Spinal cord (tissue), 10 donors: ENCODE data around the gene TGFB2. TPM values are rescaled to one million over a fixed set of nuclear protein-coding genes. Genes with fewer than 3 reads are reported as not detected.

Source experiments
- DNase-seq, 6 donors: peaks; one replicate each; pipeline versions ENCODE4 v3.0.0 to v3.0.0-alpha.2; 2013 to 2015; ENCODE audit warnings: low spot score in 6 of 6, low read depth in 4 of 6
- H3K27ac ChIP-seq: one replicate; pipeline ENCODE4 v1.5.1; 2013; ENCODE audit warnings: low read depth, low read length, control low read depth
- H3K27me3 ChIP-seq: one replicate; pipeline ENCODE4 v1.6.1; 2013; ENCODE audit warnings: low read length; ENCODE audit not compliant: control insufficient read depth, insufficient read depth
- H3K36me3 ChIP-seq: one replicate; pipeline ENCODE4 v1.6.1; 2013; ENCODE audit warnings: low read length; ENCODE audit not compliant: control insufficient read depth, insufficient read depth
- H3K4me1 ChIP-seq: one replicate; pipeline ENCODE4 v1.6.1; 2013; ENCODE audit warnings: low read length; ENCODE audit not compliant: control insufficient read depth, insufficient read depth
- H3K4me3 ChIP-seq: one replicate; pipeline ENCODE4 v1.5.1; 2013; ENCODE audit warnings: low read depth, low read length, control low read depth
- H3K9me3 ChIP-seq: one replicate; pipeline ENCODE4 v1.6.1; 2013; ENCODE audit warnings: low read length; ENCODE audit not compliant: control insufficient read depth, insufficient read depth
- WGBS: methylation state at CpG from one replicate; pipeline ENCODE4 v1.1.5; 2013; ENCODE audit warnings: missing lambda C conversion rate; ENCODE audit not compliant: insufficient coverage; 5-methylcytosine and 5-hydroxymethylcytosine counted together
- polyA plus RNA-seq, 2 donors: library from polyadenylated mRNA; unstranded; fragments of 120-200 nt; gene quantifications; one replicate each; pipeline ENCODE4 v1.2.1, GENCODE V29; 2013; ENCODE audit not compliant: insufficient read length in 2 of 2
- total RNA-seq, 2 donors: library from RNA; depleted of rRNA in 1 of 2; stranded (reverse); fragments of 120-200 nt in 1 of 2; fragments of >200 nt in 1 of 2; gene quantifications; one replicate each; pipeline versions ENCODE4 v1.2.3 to v1.2.4, GENCODE V29; 2013 to 2014
- donor health status: healthy.

Gene TGFB2
- total and polyA plus RNA-seq, 4 donors = 30.7 to 44.1 (median 35.3) TPM

DNA sequence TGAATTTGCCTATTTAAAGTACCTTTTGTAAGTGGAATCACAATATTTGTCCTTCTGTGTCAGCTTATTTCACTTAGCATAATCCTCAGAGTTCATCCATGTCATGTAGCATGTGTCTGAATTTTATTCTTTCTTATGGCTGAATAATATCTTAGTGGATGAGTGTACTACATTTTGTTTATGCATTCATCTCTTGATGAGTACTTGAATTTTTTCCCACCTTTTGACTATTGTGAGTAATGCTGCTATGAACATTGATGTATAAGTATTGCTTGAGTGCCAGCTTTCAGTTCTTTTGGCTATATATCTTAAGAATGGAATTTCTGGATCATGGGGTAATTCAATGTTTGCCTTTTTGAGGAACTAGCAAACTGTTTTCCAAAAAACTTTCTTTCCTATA is 84.2 kb downstream of the TGFB2 start:
- no peaks in the 10 kb centered on the region for H3K27me3 ChIP-seq
- H3K36me3 ChIP-seq = no peaks in the 10 kb centered on the region
- H3K4me1 ChIP-seq = peaks cover 4% of the 10 kb centered on the region
- no peaks in the 10 kb centered on the region for H3K9me3 ChIP-seq
- H3K27ac ChIP-seq = no peak overlapping the region
- no peak for DNase-seq
- no peak overlapping the region for H3K4me3 ChIP-seq

DNA sequence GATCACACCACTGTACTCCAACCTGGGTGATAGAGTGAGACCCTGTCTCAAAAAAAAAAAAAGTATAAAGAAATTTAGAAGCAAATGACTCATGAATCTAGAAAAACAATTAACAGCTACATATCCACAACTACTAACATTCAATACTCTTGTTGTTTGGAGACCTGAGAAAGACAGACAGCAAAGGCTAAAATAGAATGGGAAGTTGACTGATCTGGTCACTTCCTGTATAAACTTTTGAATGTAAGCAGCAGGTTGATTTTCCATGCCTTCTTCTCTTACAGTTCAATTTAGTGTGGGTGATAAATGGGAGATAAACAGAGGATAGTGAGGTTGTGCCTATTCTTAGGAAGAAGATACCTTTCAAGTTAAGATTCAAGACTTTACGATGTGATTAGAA is 85.2 kb downstream of the TGFB2 start:
- Histone ChIP-seq H3K4me1 (peaks cover under 1% of the 10 kb centered on the region), H3K27me3 (no peaks in the 10 kb centered on the region), H3K9me3 (no peaks in the 10 kb centered on the region), H3K4me3 (no peak overlapping the region), H3K27ac (no peak overlapping the region), H3K36me3 (no peaks in the 10 kb centered on the region)
- WGBS = no CpG with 5 or more reads among the region's 1 CpG
- no peak for DNase-seq

DNA sequence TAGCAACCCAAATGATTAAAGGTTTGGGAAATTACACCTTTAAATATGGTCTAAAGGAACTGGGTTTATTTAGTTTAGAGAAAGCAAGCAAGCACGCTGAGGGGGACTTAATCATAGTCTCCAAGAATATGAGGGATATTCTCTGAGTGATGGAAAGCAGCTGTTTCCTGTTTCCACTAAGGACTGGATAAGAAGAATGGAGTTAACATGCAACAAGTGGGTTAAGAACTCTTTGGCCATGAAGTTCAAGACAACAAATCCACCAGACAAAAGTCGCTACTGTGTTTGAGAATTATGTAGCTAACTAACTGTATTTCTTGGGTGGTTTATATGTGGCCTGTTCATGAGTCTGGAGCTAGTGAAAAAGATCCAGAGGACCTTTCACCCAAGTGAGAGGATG is 85.7 kb downstream of the TGFB2 start:
- Histone ChIP-seq H3K27me3 (no peaks in the 10 kb centered on the region), H3K9me3 (no peaks in the 10 kb centered on the region), H3K4me1 (no peaks in the 10 kb centered on the region), H3K27ac (no peak overlapping the region), H3K4me3 (no peak overlapping the region), H3K36me3 (no peaks in the 10 kb centered on the region)
- no peak for DNase-seq
- WGBS = 100% methylated on average over 1 of the region's 2 CpGs

DNA sequence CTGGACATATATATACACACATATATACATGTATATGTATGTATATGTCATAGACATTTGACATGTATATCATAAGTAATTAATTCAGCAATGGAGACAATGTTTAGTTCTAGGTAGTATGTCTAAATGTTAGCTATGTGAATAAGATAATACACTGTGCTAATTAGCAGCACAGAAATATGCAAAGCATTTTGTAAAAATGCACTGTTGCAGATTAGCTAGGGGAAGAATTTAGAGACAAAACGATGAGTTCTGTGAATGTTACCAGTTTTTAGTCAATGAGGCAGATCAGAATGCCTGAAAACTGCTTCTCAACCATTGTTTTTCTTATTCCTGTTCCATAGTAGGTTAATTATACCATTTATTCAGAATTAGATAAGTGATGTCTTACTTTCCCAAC is 86.3 kb downstream of the TGFB2 start:
- no peaks in the 10 kb centered on the region for H3K36me3 ChIP-seq
- no CpG with 5 or more reads among the region's 1 CpG for WGBS
- no peaks in the 10 kb centered on the region for H3K27me3 ChIP-seq
- DNase-seq = no peak
- no peaks in the 10 kb centered on the region for H3K9me3 ChIP-seq
- H3K4me3 ChIP-seq = no peak overlapping the region
- H3K4me1 ChIP-seq = no peaks in the 10 kb centered on the region
- H3K27ac ChIP-seq = no peak overlapping the region

DNA sequence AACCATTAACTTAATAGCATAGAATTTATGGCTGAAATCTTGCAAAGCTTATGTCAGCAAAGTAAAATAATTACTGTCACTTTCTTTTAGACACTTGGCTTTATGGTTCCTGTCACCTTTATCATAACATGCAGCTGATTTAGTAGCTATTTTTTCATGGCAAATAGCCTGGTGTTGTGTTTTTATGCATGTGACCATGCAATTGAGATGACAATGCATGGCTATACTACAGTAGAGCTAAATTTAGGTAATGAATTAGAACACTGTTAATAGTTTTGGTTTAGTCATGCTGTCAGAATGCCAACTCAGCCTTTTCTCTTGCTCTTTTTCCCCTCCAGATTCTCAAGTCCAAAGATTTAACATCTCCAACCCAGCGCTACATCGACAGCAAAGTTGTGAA is 88.6 kb downstream of the TGFB2 start:
- DNase-seq = peak in 2 of 6 donors; percentile 7 to 37
- Histone ChIP-seq H3K9me3 (no peaks in the 10 kb centered on the region), H3K4me3 (no peak overlapping the region), H3K36me3 (no peaks in the 10 kb centered on the region), H3K27ac (no peak overlapping the region), H3K4me1 (peaks cover 2% of the 10 kb centered on the region), H3K27me3 (no peaks in the 10 kb centered on the region)
- WGBS = 60% methylated on average over 1 of the region's 2 CpGs

DNA sequence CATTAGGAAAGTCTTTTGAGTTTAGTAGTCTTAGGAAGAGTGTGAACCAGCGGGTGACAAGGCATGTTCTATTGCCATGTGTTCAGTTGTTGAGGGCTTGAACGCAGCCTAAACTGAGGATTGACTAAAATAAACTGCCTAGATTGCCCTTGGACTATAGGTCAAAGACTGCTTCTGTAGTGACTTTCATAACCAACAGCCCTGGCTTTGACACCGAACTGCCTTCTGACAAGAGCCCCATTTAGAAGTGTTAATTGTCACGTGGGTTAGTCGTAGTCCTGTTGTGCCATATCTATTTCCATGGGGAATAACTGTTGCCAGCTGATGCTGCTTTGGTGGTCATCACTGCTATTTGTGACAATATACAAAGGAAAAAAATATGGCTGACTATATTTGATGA is 90.4 kb downstream of the TGFB2 start:
- Histone ChIP-seq H3K36me3 (no peaks in the 10 kb centered on the region), H3K4me1 (peaks cover 5% of the 10 kb centered on the region), H3K9me3 (no peaks in the 10 kb centered on the region), H3K4me3 (no peak overlapping the region), H3K27ac (no peak overlapping the region), H3K27me3 (no peaks in the 10 kb centered on the region)
- DNase-seq = no peak
- WGBS = 76% methylated on average over 5 of the region's 5 CpGs

DNA sequence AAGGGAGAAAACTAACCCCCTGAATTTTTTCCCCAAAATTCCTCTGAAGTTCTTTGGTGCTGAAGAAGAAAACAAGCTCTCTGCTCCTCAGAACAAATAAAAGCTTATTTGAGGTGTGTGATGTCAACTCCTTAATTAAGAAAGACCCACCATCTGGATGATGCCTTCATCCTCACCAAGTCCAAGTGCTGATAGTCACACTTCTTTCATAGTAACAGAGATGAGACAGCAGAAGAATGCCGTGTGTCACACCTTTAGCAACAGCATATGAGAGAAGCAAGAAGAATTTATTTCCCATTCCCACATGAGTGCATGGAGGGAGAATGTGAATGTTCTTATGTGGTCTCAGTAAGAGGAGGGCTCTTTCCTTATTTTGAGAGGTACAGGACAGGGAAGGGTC is 91.2 kb downstream of the TGFB2 start:
- no peak for DNase-seq
- Histone ChIP-seq H3K27ac (no peak overlapping the region), H3K36me3 (no peaks in the 10 kb centered on the region), H3K9me3 (no peaks in the 10 kb centered on the region), H3K4me3 (no peak overlapping the region), H3K4me1 (peaks cover 5% of the 10 kb centered on the region), H3K27me3 (no peaks in the 10 kb centered on the region)
- WGBS = no CpG with 5 or more reads among the region's 1 CpG

DNA sequence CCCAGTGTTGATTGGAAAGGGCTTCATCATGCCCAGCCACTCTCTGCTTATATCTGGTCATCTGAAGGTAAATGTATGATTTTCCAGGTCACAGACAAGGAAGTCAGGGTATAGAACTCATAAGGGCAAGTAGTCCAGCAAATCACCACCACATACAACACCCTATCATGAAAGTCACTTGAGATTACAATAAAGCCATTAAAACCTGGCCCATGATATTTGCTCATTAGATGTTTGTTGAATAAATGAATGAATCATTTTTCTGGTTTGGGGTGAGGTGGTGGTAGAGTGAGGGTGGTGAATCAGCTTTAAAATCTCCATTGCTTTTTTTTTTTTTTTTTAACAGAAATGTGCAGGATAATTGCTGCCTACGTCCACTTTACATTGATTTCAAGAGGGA is 91.9 kb downstream of the TGFB2 start:
- Histone ChIP-seq H3K9me3 (no peaks in the 10 kb centered on the region), H3K4me1 (peaks cover 5% of the 10 kb centered on the region), H3K27ac (no peak overlapping the region), H3K36me3 (no peaks in the 10 kb centered on the region), H3K4me3 (no peak overlapping the region), H3K27me3 (no peaks in the 10 kb centered on the region)
- no CpG with 5 or more reads among the region's 1 CpG for WGBS
- no peak for DNase-seq

DNA sequence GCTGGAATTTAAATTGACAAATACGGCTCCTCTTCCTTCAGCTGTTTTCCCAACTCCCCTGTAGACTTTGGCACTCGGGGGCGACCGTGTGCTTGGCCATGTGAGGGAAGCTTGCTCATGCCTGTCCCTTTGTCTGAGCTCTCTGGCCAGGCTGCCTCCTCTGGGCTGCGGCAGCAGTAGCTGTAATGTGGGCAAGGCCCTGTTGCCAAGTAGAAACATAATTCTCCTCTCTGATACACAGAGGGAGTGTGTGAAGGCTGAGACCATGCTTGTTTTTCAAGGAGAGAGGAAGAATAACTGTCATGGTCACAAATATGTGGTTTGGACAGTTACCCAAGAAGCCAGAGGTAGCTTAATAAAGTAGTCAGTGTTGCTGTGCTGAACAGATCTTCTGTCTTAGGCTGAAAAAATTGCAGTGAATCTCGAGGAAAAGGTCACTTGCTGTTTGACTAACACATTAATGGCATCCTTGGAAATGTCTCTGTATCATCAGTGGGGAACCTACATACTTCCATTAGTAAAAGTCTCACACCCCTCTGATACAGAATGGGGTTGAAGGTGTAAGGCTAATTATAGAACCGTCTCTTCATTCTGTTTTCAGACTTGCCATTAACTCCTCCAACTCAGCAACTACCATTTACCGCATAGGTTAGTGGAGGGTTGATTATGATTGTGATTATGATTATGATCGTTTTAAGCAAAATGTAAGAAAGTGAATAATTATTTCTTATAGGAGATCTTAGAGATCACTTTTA is 94.6 kb downstream of the TGFB2 start:
- H3K4me1 ChIP-seq = peaks cover 5% of the 10 kb centered on the region
- no peak overlapping the region for H3K27ac ChIP-seq
- no peaks in the 10 kb centered on the region for H3K9me3 ChIP-seq
- no peaks in the 10 kb centered on the region for H3K27me3 ChIP-seq
- DNase-seq = peak in 4 of 6 donors; percentile 53 to 83 (median 70)
- 20% methylated on average over 3 of the region's 9 CpGs for WGBS
- H3K4me3 ChIP-seq = no peak overlapping the region
- H3K36me3 ChIP-seq = no peaks in the 10 kb centered on the region

DNA sequence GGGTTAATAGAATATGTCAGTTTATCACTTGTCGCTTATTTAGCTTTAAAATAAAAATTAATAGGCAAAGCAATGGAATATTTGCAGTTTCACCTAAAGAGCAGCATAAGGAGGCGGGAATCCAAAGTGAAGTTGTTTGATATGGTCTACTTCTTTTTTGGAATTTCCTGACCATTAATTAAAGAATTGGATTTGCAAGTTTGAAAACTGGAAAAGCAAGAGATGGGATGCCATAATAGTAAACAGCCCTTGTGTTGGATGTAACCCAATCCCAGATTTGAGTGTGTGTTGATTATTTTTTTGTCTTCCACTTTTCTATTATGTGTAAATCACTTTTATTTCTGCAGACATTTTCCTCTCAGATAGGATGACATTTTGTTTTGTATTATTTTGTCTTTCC is 98.1 kb downstream of the TGFB2 start:
- H3K9me3 ChIP-seq = no peaks in the 10 kb centered on the region
- H3K4me1 ChIP-seq = peaks cover 5% of the 10 kb centered on the region
- H3K4me3 ChIP-seq = no peak overlapping the region
- no peaks in the 10 kb centered on the region for H3K36me3 ChIP-seq
- H3K27me3 ChIP-seq = no peaks in the 10 kb centered on the region
- DNase-seq = no peak
- WGBS = no CpG with 5 or more reads among the region's 2 CpGs
- H3K27ac ChIP-seq = no peak overlapping the region
